Dermis microvascular lymphatic vessel endothelial cell (primary cell): ENCODE measurements around the gene SNTN. TPM values are rescaled to one million over a fixed set of nuclear protein-coding genes. Genes with fewer than 3 reads are reported as not detected.
"Not testable (repeated sequence)": the region's sequence is repeated elsewhere in the genome, so short reads cannot be mapped to it uniquely, and the experiment has no call there.

Source experiments
- DNase-seq, 2 donors: peaks; one replicate each; pipeline versions ENCODE4 v3.0.0 to v3.0.0-alpha.2; 2010; ENCODE audit warnings: low read depth in 2 of 2
- total RNA-seq: library from RNA; depleted of rRNA; stranded (reverse); fragments of >200 nt; gene quantifications from 2 replicates; pipeline ENCODE4 v1.2.1, GENCODE V29; 2014

Gene SNTN
- not detected in 2 replicates for total RNA-seq

DNA sequence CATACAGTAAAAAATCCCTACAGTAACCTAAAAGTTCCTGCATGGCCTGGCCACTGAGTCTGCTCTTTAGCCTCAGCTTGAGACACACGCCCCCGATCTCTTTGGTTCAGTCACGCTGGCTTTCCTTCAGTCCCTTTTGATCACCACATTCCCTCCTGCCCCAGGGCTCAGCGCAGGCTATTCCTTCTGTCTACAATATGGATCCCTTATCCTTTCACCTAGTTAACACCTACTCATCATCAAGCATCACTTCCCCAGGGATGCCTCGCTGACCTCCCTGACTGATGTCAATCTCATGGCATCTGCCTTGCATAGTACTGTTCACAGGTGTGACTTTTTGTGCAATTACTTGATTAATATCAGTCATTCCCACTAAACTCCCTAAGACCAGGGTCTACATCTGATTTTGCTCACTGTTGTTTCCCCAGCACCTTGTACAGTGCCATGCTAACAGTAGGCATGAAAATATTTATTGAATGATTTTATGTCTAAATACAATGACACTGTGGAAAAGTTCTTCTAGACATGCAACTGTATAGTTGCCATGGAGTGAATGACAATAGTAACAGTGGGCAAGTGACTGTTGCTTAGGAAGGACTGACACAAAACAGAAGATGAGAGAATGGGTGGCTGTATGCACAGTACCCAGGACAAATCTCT is at the start of gene SNTN:
Gene SNTN, plus strand, starts transcription at position 610 of the 660 bp plus-strand sequence. Its CDS starts 13 bp downstream, at position 623.
- DNase-seq = no peak

- DNase-seq = no peak
Measured at GRCh38 chr3:63607716-63608115, 44.8 kb upstream of the SNTN start.

- no peak for DNase-seq
Measured at GRCh38 chr3:63609408-63609807, 43.1 kb upstream of the SNTN start.

- no peak for DNase-seq
Measured at GRCh38 chr3:63609834-63610233, 42.6 kb upstream of the SNTN start.

GRCh38 chr3:63611382-63611781 is 41.1 kb upstream of the SNTN start:
- DNase-seq = no peak

GRCh38 chr3:63613561-63613960 is 38.9 kb upstream of the SNTN start:
- DNase-seq = no peak

DNA sequence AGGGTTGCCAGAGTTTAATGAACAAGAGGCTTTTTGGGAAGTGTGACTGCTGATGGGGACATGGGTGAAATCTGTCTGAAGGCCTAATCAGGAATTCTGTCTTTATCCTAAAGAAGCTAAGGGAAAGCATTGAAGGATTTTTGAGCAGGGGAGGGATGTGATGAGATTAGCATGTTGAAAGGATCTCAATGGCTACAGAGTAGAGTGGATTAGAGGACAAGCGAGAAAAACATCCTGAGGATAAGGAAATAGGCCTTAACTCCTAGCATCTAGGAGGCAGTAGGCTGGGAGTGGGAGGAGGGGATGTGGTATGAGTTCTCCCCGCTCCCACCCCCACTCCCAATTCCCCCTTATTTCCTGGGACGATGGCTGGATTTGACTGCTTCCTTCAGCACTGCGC is 35.1 kb upstream of the SNTN start:
- no peak for DNase-seq

- peak; percentile 20 to 30 for DNase-seq
Measured at GRCh38 chr3:63624941-63625560, 27.4 kb upstream of the SNTN start.

- DNase-seq = no peak
Measured at GRCh38 chr3:63631670-63632069, 20.8 kb upstream of the SNTN start.

GRCh38 chr3:63635186-63635585 is 17.3 kb upstream of the SNTN start:
- no peak for DNase-seq

DNA sequence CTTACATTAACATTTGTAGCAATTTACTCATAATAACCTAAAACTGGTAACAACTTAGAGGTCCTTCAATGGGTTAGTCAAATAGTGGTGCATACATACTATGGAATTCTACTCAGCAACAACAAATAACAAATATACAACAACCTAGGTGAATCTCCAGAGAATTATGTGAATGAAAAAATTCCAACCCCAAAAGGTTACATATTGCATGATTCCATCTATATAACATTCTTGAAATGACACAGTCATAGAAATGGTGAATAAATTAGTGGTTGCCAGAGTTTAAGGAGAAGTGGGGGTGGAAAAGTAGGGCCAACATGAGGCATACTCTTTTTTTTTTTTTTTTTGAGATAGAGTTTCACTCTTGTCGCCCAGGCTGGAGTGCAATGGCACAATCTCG is 12.7 kb upstream of the SNTN start:
- DNase-seq = no peak

DNA sequence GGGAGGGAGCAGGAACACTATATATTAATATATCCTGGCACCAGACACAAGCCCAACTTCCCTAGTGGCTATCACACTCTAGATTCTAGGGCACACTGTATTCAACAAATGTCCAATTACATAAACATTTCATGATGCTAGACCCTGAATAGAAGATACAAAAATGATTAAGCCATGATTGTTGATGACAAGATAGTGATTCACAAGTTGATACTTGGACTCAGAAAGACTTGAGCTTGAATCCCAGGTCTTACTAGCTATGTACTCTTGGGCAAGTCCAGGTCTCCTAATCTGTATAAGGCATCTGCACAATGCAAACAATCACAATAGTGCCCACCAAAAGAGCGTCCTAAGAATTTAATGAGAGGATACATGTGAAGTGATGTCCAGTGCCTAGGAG is 10.0 kb upstream of the SNTN start:
- DNase-seq = no peak

DNA sequence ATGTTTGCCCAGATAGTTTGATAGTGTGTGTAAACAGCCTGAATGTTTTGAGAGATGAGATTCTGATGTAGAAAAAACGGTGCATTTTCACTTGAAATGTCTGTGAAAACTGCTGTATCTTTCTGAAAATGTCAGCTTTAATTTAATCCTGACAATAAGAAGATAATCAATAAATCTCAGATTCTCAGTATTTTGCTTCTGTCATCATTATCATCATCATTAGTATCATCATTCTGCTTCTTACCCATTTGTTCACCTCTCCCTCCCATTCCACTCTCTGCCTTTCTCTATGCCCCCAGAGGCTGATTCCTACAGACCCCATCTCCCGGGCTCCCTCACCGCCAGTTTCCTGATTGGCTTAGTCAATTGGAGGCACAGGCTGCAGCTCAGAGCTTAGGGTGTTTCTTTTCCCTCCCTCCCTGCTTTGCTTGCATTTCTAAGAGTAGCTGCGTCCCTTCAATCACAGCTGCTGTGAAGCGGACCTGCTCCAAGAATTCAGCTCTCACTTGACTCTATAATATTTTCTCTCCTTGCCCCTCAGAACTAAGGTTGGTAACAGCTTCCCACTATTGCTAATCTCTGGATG is 8.2 kb upstream of the SNTN start:
- DNase-seq = no peak

GRCh38 chr3:63644928-63645781 is 7.3 kb upstream of the SNTN start:
- DNase-seq = not testable (repeated sequence)

DNA sequence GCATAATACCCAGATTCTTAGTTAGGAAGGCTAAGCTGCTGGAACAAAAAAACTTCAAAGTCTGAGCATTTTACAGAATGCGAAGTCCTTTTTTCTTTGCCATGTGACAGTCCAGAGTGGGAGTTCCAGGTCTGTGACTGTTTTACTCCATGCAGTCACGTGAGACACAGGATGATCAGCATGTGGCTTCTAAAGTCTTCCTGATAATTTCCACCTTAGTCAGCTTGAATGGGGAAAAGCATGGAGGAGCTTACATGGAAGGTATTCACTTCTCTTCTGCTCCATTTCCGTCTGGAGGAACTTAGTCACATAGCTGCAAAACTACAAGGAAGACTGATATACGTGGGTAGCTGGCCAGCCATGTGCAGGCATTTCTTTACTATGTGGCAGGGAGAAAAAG is 1.7 kb downstream of the SNTN start:
- DNase-seq = no peak

DNA sequence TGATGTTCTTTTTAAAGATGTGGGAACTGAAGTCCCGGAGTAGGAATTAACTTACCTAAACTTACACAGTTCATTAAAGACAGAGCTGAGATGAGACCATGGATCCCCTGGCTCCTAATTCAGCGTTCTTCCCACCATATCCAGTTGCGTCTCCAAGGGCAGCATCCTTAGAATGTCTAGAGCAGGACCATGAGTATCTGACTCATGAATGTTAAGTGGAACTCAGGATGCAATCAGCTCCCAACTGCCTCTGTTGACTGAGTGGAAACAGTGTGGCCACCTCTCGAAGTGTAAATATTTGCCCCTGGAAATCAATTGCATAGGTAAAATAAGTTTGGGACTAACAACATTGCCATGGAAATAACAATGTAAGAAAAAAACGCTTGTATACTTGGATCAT is 2.5 kb downstream of the SNTN start:
- no peak for DNase-seq

- no peak for DNase-seq
Measured at GRCh38 chr3:63655519-63655918, 3.0 kb downstream of the SNTN start.

- no peak for DNase-seq
Measured at GRCh38 chr3:63656786-63657185, 4.3 kb downstream of the SNTN start.

GRCh38 chr3:63661242-63661641 is 8.8 kb downstream of the SNTN start:
- peak in 1 of 2 donors; percentile 1 for DNase-seq

DNA sequence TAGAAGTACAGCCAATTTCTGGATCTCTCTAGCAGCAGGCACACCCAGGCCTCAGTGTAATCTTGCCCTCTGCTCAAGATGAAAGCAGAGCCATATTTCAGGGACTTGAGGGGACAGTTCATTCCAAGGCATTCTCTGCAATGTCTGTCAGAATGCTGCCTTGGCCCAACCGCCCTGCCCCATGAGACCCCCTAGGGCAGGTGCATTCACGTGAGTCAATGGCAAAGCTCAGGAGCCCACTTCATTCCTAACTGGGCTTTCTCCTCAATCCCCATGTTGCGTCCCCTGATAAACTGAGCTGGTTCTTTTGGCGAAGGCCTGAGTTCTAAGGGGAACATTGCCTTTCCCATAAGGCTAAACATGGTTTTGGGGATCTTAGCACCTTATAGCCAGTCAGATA is 9.5 kb downstream of the SNTN start:
- DNase-seq = no peak

- no peak for DNase-seq
Measured at GRCh38 chr3:63662500-63662899, 10.0 kb downstream of the SNTN start.

- DNase-seq = no peak
Measured at GRCh38 chr3:63670544-63670943, 18.1 kb downstream of the SNTN start.
